ENCODE data around the gene RPL36.

RPL36 gene

DNA sequence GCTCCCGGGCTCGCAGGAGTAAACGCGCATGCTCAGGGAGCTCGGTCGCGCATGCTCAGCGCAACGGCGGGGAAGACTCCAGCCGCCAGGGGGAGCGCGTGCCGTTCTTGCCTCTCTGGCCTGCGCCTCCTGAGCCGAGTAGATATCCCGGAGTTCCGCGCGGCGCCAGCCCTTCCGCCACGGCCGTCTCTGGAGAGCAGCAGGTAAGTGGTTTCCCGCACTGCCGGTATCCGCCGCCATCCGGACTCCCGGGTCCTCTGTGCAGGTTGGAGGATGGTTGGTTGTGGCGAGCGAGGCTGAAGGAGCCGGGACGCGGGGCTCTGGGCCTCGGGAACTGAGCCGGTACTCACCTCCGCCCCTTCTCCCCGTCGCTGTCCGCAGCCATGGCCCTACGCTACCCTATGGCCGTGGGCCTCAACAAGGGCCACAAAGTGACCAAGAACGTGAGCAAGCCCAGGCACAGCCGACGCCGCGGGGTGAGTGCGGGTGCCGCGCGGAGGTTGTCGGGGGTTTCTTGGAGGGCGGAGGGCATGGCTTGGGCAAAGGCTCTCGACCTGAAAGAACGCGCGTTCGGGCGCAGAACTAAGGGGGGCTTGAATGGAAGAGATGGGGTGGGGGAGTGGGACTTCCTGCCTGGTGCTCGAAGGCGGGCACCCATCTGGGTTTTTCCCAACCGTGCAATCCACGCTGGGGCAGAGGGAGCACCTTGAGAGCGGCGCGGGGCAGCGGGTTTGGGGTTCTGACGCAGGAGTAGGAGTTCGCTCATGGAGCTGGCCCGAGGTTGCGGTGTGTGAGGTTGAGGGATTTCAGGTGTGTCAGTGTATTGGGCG is at the start of gene RPL36:
TSS of gene RPL36 (plus strand) at position 171 of the 830 bp plus-strand sequence. CDS start at position 384, 213 bp downstream.
- DNase-seq (ENCODE audit: low read depth): peak; percentile 95

DNA sequence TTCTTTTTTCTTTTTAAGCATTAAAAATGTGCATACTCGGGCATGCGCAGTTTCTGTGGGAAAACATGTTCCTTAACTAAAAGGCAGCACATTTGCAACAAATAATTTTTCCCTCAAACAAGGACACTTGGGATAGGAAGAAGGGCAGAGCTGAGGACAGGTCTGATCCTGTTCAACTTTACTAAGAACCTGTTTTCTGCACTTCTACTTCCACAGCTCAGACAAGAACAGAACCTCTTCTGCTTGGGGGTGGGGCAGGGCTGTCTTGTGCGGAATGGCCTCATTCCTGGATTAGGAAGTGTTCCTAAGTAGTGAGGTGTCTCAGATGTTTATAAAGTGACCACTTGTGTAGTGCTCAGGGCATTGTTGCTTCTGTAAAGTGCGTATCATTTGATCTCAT is 48.9 kb upstream of the RPL36 start:
- DNase-seq (ENCODE audit: low read depth): no peak

DNA sequence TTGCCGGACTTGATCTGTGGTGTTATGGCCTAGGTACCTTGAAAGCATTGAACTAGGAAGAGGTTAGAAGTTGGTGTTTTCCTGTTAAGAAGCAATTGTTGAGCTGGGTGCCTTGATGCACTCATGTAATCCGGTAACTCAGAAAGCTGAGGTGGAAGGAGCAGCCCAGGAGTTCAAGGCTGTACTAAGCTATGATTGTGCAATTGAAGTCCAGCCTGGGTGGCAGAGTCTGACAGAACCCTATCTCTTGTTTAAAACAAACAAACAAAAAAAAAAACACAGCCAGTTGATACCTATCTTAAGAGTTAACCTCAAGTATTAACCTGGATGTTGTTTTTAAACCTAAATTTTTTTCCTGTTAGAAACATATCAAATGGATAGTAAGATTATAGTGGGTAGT is 47.9 kb upstream of the RPL36 start:
- no peak for DNase-seq (ENCODE audit: low read depth)

DNA sequence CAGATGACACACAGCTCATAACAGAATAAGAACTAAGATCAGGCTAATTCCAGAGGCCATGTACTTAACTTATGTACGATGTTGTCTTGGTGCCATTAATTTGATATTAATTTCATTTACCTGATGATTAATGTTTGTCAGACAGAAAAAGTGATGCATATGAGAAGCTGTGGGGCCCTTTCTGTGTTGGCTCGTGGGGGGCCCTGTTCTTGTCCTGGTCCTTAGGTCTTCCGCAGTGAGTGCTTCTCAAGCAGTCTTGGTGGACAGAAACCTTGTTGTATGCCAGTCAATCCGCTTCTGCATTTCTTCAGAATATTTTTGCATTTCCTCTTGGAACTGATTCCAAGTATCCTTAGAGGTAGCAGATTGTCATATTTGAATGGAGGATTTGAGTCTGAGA is 47.0 kb upstream of the RPL36 start:
- no peak for DNase-seq (ENCODE audit: low read depth)

DNA sequence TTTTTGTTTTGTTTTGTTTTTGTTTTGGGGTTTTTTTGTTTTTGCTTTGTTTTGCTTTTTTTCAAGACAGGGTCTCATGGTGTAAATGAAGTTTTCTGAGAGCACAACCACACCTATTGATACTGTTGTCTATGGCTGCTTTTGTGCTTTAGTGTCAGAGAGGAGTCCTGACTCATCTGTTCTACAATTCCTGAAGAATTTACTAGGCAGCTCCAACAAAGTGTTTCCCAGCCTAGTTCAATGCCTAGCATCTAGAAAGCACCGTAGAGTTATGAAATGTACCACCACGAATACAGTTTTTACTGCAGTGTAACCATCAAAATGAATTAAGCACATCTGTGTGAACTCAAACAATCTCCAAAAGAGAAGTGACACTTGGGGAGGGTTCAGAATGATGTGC is 46.1 kb upstream of the RPL36 start:
- DNase-seq (ENCODE audit: low read depth): no peak

DNA sequence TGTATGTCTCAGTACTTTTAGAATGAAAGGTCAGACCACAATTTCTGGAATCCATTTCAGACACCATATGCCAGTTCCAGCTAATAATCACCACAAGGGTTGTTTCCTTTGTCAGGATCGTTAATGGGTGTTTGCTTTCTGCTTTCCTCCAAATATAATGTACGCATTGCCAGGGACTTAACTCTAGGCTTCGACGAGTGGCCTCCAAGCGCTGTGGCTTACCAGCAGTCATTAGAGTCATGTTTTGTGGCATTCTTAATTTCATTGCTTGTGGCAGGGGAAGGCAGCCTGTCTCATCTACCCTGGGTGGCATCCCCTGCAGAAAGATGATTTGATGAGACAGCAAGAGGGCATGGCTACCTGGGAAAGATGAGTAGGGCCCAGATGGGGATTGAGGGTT is 44.7 kb upstream of the RPL36 start:
- DNase-seq (ENCODE audit: low read depth): no peak

DNA sequence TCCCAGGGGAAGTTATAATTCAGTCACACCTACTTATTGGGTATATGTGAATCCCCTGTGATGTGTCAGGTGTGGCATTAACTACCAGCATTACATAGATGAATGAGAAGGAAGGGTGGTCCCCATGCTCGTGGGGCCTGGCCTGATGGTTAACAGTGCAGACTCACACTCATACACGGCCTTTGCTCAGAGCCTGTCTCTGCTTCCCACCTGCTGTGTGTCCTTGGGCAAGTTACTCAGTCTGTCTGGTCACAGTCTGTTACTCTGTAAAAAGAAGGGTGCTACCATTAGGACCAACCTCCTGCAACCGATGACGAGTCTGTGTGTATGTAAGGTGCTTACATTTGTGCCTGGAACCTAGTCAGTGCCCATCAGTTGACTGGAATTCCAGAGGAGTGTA is 43.4 kb upstream of the RPL36 start:
- DNase-seq (ENCODE audit: low read depth): no peak

DNA sequence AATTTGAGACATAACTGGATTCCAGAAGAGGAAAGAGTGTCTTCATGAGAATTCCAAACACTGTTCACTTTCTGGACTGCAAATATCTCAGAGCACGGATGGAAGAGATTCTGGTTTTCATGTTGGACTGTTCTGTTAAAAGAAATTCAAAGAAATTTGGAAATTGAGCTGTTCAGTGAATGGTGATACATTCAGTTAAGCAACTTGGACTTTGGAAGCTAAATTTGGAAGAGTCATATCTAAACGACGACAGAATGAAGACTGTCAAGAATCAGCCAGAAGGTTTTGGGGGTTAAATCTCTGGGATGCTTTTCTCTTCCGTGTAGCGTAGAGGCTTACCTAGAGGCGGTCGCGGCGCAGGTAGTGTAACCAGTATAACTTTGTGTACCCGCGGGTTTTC is 41.6 kb upstream of the RPL36 start:
- DNase-seq (ENCODE audit: low read depth): no peak

DNA sequence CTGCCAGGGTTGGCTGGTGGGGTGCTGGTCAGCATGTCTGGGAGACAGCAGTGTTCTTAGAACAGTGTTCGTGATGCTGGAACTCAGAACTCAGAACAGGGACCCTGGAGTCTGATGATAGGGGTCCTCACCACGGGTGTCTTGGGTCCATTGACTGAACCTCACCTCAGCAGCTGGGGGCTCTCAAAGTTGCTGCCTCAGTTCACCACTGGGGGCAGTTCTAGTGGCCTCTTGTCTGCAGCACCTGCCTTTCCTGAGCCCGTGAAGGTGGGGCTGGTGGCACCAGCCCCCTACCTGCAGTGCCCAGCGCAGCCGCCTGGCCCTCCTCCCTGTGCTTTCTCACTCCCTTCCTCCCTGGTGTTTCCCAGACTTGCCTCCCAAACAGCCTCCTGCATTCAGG is 38.7 kb upstream of the RPL36 start:
- no peak for DNase-seq (ENCODE audit: low read depth)

DNA sequence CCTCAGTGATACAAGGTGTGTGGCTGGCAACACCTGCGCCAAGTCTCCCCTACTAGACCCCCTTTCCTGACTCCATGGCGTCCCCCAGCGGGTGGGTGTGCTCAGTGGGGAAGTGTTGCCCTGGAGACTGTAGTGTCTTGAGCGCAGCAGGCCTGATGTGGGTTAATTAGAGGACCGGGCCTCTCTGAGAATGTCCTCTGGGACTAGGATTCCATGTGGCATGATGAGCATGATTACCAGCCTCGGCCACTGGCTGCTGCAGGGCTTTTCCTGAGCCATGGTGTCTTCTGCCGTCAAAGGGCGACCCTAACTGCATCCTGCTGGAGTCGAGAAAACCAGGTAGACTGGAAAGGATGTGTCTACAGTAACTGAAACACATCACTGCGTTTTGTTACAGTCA is 37.8 kb upstream of the RPL36 start:
- DNase-seq (ENCODE audit: low read depth): no peak

DNA sequence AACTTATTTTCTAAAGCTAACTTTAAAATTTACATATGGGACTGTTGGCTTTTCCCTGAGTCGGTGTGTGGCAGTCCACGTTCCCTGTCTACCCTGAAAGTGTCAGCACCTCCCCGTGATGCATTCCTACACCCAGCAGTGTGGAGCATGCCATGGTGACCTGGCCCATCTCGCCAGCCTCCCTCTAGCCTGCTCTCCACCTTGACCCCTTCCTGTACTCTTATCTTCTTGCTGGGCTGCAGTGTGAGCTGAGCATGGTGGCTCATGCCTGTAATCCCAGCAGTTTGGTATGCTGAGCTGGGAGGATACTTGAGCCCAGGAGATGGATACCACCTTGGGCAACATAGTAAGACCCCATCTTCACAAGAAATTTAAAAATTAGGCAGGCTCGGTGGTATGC is 35.2 kb upstream of the RPL36 start:
- no peak for DNase-seq (ENCODE audit: low read depth)

DNA sequence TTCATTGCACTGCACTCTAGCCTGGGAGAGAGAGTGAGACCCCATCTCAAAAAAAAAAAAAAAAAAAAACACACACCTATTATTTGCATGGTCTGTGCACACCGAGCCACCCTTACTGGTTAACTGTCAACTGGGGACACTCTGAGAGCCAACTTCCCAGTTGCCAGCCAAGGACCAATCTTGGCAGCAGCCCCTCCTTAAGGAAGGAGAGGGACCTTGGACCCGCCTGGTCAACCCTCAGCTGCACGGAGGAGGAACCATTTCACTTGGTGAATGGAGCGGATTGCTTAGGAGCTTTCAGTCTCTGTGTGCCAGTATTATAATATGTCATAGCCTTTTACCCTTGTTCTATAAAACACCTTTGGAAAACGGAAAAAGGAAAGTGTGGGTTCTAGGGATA is 34.7 kb upstream of the RPL36 start:
- DNase-seq (ENCODE audit: low read depth): no peak

DNA sequence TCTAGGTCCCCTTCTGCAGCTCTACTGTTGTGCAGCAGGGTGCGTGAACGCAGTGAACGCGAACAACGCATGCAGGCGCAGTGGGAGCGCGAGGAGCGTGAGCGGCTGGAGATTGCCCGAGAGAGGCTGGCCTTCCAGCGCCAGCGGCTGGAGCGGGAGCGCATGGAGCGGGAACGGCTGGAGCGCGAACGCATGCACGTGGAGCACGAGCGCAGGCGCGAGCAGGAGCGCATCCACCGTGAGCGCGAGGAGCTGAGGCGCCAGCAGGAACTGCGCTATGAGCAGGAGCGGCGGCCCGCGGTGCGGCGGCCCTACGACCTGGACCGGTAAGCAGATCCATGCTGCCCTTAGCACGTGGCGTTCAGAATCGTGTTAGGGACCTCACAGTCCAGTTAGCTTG is 28.6 kb upstream of the RPL36 start:
- DNase-seq (ENCODE audit: low read depth): no peak

DNA sequence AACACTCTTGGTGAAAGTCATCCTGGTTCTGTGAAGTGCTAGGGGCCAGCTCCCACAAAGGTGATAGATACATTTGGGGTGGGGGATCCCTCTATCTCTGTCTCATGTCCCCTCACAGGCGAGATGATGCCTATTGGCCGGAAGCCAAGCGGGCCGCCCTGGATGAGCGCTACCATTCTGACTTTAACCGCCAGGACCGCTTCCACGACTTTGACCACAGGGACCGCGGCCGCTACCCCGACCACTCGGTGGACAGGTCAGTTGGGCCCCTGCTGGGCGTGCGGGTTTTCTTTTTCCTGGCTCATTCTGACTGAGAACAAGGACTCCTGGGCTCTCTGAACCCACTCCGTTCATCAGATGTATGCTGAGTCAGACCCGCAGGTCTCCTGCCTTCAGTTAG is 26.2 kb upstream of the RPL36 start:
- DNase-seq (ENCODE audit: low read depth): no peak

DNA sequence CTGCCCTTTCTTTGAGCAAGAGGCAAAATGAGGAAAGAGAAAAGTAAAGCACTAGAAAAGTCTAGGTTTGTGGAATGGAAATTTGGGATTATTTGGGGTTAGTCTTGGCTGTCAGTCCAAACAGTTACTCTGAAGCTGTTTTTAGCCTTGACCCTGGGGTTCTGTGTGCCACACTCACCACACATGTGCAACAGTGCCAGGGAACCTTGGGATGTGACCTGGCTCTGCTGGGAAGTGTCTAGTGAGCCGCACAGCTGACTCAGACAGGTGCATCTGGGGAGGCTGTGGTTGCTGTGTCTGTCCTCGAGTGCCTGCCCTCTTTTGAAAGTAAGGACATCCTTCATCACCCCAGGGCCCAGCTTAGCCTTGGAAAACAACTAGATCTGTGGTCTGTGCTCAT is 25.6 kb upstream of the RPL36 start:
- DNase-seq (ENCODE audit: low read depth): no peak

DNA sequence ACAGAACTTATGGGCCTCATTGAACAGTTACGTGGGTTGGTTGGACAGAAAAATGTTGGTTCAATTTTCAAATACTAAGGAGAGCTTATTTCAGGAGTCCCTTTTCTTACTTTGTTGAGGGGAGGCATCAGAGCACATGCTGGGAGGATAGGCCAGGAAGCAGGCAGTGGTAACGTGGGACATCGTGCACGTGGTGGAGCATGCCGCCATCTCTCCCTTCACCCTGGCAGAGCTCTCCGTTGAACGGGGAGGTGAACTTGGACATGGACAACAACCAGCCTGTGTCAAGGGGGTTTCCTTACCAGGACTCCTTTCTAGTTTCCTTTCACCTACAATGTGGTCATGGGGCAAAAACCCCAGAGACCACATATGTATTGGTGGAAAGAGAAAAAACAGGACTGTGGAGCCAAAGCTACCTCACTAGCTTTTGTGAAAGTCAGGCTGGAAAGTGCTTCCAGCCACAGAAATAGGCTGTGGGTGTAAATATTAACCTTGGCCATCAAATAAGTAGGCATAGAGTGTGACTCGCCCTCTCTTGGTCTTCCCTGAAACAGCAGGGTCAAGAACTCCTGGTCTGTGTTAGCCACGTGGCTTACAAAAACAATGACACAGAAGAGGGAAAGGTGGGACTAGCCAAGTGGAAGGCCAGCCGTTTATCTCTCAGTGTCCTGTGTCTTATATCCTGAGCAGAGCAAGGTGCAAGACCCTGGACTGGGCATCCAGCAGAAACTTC is 24.1 kb upstream of the RPL36 start:
- DNase-seq (ENCODE audit: low read depth): peak; percentile 31

DNA sequence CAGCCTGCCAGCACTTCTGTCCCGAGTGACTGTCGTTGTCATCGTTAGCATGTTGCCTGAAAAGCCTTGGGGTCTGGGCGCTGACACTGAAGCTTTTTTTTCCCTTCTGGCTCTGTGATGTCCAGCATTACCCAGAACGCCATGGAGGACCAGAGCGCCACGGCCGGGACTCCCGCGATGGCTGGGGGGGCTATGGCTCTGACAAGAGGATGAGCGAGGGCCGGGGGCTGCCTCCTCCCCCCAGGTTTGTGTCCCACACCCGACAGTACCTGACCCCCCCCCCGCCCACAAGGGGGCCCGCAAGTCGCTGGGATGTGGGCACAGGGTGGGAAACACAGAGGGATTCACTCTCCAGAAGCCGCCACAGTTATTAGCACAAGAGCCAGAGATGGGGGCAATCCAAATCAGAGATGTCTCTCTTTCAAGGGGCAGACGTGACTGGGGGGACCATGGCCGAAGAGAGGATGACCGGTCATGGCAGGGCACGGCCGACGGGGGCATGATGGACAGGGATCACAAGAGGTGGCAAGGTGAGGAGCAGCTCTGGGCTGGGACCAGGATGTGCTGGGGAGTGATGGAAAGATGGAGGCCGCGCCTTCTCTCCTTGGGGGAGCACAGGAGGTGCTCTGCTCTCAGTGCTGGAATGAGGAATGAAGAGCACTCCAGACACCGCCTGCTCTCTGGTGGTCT is 23.0 kb upstream of the RPL36 start:
- DNase-seq (ENCODE audit: low read depth): no peak

DNA sequence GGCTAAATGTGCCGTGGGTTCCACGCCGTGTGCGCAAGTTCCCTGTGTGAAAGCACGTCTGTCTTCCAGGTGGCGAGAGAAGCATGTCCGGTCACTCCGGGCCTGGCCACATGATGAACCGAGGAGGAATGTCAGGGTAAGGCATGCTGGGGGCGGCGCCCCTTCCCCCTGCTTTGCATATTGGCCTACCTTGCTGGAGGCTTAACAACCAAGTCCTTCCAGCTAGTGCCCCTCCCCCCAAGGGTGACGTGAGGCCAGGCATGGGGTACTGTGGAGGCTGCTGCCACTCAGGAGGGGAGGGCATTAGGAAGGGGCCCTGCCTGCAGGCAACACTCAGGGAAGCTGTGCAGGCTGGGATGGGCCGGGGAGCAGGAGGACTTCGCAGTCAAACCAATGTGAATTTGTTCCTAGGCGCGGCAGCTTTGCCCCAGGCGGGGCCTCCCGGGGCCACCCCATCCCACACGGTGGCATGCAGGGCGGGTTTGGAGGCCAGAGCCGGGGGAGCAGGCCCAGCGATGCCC is 22.3 kb upstream of the RPL36 start:
- no peak for DNase-seq (ENCODE audit: low read depth)

DNA sequence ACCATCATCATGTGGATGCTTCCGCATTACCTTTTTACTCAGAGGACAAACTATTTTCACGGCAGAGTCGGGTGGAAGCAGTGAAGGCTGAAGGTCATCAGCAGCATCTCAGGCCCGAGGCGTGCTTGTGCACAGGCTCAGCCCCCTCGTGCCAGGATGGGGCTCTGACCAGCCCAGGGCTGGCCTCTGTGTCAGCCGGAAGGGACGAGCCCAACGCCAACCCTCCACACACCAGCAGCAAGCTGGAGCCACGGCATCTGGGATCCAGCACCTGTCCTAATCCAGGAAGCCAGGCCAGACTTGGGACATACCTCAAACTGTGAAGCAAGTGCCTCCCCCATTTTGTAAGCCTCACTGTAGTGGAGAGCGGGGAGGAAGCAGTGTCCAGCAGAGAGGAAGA is 20.9 kb upstream of the RPL36 start:
- no peak for DNase-seq (ENCODE audit: low read depth)

DNA sequence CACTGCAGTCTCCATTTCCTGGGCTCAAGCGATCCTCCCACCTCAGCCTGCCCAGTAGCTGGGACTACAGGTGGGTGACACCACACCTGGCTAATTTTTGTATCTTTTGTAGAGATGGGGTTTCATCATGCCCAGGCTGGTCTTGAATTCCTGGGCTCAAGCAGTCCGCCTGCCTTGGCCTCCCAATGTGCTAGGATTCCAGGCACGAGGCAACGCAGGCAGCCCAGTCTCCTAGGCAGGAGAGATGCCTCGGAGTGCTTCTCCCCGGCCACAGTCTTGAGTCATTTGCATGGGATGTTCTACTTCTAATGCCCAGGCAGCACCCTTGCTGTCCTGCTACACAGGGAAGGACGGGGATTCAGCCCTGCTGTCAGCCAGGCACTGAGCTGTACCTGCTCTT is 18.5 kb upstream of the RPL36 start:
- DNase-seq (ENCODE audit: low read depth): no peak

DNA sequence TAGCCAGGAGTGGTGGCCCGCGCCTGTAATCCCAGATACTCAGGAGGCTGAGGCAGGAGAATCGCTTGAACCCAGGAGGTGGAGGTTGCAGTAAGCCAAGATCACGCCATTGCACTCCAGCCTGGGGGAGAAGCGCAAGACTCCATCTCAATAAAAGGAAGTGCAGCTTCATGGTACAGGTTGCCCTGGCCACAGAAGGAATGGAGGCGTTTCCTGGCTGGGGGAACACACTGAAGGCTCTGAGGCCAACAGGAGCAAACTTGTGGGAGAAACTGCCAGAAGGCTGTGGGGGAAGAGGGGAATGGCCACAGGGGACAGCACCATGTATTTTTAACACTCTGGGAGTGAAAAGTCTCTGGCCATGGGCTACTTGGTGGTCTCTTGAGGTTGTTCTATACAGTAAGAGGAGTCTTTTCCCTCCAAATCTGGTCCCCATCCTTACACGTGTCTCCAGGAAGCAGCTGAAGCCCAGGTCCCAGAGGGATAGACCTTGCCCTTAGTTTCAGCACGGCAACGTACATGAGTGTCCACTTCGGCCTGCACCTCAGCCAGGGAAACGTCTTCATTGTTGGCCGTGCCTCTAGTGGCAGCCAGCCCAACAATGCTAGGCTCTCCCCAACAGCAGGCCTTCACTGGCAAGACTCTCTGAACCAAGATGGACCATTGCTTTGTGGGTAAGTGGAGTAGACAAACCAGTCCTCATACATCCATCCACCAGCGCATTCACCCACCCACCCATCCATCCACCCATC is 17.2 kb upstream of the RPL36 start:
- DNase-seq (ENCODE audit: low read depth): no peak

DNA sequence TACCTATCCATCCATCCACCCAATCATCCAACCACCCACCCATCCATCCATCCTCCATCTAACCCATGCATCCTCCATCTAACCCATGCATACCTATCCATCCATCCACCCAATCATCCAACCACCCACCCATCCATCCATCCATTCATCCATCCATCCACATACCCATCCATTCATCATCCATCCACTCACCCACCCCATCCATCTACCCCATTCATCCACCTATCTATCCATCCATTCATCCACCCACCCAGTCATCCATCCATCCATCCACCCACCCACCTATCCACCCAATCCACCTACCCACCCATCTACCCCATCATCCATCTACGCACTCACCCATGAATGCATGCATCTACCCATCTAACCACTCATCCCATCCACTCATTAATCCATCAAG is 16.3 kb upstream of the RPL36 start:
- no peak for DNase-seq (ENCODE audit: low read depth)

All from fibroblast of the conjunctiva (primary cell).